Cardiac septum (tissue), 1 donor: Measurements from ENCODE around the gene TGM3. TPM values are rescaled to one million over a fixed set of nuclear protein-coding genes. Genes with fewer than 3 reads are reported as not detected.

ENCODE experiments used
- DNase-seq: peaks from one replicate; pipeline ENCODE4 v3.0.0-alpha.2; 2020; ENCODE audit warnings: low spot score
- intact Hi-C: fragments of 100-400 bp; cut with DNase I; formaldehyde crosslinking; loops from one replicate; pipeline ENCODE4 v1.14.0; 2022
- total RNA-seq: library from RNA; stranded (reverse); fragmentation: NEBNext Ultra II Directional; extraction: Animal tissue kit (Norgen Biotek cat#: 25700); gene quantifications from one replicate; pipeline ENCODE4 v1.2.1, GENCODE V29; 2021
- donor health status: DM: no; HTN: no; CAD: no.

The TGM3 gene
- total RNA-seq, 1 donor from 2014 or later, result not detected

DNA sequence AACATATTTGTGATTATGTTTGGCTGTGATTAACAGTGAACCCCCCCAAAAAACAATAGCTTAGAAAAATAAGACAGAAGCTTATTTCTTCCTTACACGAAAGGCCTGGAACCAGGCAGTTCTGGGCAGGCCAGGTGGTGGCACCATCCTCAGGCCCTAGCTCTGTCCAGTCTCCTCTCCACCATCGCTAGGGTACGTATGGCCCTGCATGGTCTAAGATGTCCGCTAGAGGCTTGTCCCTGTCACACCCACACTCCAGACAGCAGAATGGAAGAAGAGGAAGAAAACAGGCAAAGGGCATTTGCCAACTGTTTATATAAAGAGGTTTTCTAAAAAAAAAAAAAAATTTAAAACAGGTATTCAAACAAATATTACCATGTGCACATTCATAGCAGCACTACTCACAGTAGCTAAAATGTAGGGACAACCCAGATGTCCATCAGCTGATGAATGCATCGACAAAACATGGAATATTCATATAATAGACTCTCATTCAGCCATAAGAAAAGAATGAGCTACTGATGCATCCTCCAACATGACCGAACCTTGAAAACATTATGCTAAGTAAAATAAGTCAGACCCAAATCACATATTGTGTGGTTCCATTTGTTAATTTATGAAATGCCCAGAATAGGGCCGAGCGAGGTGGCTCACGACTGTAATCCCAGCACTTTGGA is 6.7 kb downstream of the TGM3 start:
- intact Hi-C loops, result no loop called here
- DNase-seq, result no peak

DNA sequence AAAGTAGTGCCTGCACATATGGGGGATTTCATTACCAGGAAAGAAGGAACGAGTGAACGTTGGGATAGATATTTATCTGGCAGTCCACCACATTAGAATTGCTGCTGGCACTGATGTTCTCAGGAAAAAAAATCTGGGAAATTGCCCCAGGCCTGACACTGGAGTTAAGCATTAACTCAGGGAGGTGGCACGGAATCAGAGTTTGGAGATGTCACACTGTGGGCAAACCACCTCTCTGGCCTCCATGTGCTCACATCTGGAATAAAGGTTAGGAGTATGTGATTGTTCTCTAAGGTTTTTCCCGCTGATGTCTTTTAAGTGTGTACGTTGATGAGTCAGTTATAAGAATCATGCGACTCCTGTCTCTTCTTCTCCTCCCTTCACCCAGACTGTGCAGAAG is 7.9 kb downstream of the TGM3 start:
- intact Hi-C loops, result no loop called here
- DNase-seq, result no peak

DNA sequence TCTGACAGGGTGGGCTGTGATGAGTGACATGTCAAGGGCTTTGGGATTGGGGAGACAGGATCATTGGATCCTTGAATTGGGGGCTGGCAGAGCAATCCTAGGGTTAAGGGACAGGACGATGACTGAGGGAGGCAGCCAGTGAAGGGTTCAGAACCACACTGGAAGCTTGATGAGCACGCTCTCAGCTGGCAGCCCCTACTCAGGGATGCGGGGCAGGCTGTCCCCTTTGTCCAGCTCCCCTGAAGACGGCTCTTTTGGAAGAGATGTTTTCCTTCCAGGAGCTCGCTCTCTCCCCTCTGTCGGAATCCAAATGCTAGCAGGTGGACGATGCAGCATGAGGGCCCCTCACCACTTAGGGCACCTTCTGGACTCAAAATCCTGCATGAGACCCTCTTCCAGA is 8.4 kb downstream of the TGM3 start:
- intact Hi-C loops, result no loop called here
- DNase-seq, result no peak

- intact Hi-C loops, result no loop called here
- DNase-seq, result no peak
These were observed 9.2 kb downstream of the TGM3 start for GRCh38 chr20:2305029-2305428.

DNA sequence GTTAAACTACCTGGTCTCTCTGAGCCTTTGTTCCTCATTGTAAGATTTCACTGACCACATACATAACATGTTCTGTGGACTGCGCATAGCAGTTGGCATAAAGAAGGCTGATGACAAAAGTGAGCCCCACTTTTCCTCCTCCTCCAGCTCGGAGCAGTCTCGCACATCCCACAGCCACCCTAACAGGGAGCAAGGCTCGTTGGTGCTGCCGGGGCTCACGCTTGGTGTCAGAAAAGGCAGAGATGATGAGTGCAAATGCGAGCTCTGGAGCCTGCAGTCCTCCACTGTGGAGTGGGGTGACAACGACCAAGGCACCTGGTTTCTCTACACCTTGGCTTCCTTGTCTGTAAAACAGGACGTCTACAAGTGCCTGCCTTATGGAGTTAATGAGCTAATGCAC is 9.7 kb downstream of the TGM3 start:
- no peak for DNase-seq
- intact Hi-C loops, result no loop called here

GRCh38 chr20:2305946-2306345 is 10.1 kb downstream of the TGM3 start:
- intact Hi-C loops, result no loop called here

DNA sequence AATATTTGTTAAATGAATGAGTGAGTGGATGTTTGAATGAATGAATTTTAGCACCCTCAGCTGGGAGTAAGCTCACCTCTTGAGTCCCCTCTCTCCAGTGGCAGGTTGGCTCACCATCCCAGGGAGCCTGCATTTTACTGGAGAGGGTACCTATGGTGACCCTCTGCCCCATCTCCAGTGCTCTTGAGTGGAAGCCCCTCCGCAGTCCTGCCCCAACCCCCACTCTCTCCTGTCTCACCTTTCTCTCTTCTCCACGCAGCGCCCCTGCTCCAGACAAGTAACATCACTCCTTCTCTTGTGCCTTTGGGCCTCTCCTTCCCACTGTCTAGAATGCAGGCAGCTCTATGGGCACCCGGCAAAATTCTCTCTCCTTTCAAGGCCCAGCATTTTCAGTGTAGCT is 11.3 kb downstream of the TGM3 start:
- intact Hi-C loops, result no loop called here
- DNase-seq, result no peak

More at GRCh38 chr20:2305946-2306345, 10.1 kb downstream of the TGM3 start:
- no peak for DNase-seq

GRCh38 chr20:2311329-2311728 is 15.5 kb downstream of the TGM3 start:
- no peak for DNase-seq
- intact Hi-C loops, result no loop called here

GRCh38 chr20:2312876-2313275 is 17.1 kb downstream of the TGM3 start:
- intact Hi-C loops, result no loop called here
- no peak for DNase-seq

GRCh38 chr20:2313316-2313715 is 17.5 kb downstream of the TGM3 start:
- DNase-seq, result no peak
- intact Hi-C loops, result no loop called here

GRCh38 chr20:2314759-2315439 is 19.1 kb downstream of the TGM3 start:
- no peak for DNase-seq
- intact Hi-C loops, result no loop called here

- DNase-seq, result no peak
- intact Hi-C loops, result no loop called here
These were observed 19.6 kb downstream of the TGM3 start for GRCh38 chr20:2315440-2315778.

- intact Hi-C loops, result no loop called here
- no peak for DNase-seq
These were observed 21.2 kb downstream of the TGM3 start for GRCh38 chr20:2316847-2317495.

DNA sequence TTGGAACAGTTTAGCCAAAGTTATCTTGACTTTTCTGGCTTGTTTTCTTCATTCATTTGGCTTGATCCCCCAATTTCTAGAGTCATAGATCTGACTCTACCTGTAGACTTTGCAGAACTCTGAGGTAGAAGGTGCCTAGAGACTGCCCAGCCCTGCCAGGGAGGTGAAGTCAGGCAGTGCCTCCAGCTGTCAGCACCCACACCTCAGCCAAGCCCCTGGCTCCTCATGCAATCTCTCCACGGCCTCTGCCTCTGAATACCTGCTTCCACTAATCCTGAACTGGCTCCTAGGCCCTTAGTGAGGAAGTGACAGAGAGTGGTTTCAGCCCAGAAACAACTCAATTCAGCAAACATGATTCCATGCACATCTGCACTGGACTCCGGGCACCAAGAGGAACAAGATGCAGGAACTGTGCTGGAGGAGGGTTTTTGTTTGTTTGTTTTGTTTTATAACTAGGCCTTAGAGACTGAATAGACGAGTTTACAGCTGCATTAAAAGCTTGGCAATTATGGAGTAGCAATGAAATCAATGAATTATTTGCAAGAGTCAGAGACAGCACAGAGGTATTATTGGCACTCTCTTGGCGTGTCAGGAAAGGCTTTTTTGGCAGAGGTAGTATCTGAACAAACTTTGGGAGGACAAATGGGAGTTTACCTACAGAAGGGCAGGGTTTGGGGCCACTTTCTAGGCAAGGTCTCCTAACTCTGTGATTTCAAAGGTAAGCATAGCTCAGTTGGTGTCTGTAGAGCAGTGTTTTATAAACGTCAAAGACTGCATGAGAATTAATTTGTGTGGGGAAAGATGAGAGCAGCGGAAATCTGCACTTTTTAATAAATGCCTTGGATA is 25.2 kb downstream of the TGM3 start:
- intact Hi-C loops, result no loop called here
- DNase-seq, result no peak

DNA sequence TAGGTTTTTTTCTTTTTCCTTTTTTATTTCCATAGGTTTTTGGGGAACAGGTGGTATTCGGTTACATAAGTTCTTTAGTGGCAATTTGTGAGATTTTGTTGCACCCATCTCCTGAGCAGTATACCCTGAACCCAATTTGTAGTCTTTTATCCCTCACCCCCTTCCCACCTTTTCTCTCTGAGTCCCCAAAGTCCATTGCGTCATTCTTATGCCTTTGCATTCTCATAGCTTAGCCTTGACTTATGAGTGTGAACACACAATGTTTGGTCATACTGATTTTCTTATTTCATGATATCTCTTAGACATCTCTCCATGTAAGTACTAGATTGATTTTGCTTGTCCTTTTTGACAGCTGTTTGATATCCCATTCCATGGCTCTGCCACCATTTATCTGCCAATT is 27.2 kb downstream of the TGM3 start:
- intact Hi-C loops, result no loop called here

DNA sequence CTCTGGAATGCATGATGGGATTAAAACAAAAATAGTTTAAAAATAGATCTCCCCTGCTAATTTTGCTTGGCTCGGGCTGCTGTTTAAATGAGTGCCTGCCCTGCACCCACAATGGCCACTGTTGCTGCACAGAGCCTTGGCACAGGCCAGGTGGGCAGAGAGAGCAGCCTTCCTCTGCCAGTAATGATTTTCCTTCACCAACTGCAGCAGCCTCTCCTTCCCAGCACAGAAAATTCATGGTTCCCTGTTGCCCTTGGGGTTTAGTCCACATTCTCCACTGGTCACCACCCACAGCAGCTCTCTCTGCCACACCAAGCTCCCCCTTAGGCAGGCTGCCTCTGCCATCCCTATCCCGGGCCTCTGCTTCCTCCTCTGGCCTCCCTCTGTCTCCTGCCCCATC is 30.2 kb downstream of the TGM3 start:
- intact Hi-C loops, result no loop called here
- no peak for DNase-seq

More for the DNA sequence above, 27.2 kb downstream of the TGM3 start:
- no peak for DNase-seq

DNA sequence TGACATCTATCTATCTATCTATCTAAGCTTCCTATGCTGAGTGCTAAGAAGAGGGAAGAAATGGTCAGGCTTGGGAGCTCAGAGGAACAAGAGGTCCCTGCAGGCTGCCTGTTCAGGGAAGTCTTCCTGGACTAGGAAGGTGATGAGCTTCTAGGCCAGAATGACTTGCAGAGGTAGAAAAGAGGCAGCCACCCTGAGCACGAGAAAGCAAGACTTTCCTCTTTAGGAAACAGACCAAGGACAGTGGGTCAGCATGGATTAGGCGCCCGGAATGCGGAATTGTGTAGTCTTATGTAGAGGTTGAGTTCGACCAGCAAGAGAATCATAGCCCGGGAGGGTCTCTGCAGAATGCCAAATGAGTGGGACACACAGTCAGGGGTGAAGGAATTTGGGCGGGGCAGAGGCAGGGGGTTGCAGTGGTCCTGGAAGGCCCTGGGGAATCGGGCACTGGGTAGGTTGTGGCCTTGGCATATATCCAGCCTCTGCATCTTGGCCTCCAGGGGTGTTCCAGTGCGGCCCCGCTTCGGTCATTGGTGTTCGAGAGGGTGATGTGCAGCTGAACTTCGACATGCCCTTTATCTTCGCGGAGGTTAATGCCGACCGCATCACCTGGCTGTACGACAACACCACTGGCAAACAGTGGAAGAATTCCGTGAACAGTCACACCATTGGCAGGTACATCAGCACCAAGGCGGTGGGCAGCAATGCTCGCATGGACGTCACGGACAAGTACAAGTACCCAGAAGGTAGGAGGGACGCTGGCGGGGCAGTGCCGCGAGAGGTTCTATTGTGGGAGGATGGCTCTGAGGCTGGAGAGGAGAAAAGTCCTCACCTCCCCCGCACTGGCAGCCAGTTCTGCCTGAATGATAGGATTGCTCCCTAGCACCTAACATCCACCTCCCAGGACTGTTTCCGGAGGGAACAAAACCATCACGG is 32.1 kb downstream of the TGM3 start:
- no peak for DNase-seq
- intact Hi-C loops, result no loop called here

GRCh38 chr20:2329286-2329685 is 33.5 kb downstream of the TGM3 start:
- DNase-seq, result no peak
- intact Hi-C loops, result no loop called here

- intact Hi-C loops, result no loop called here
- DNase-seq, result no peak
These were observed 34.4 kb downstream of the TGM3 start for GRCh38 chr20:2330090-2330695.
